Limb (tissue), 2 donors: ENCODE results near the gene PPP1R1A.

Experiments used
- DNase-seq, 2 donors: peaks; one replicate each; pipeline ENCODE4 v3.0.0-alpha.2; 2016; ENCODE audit errors: extremely low spot score in 2 of 2

PPP1R1A gene

GRCh38 chr12:54535474-54535873, 53.0 kb downstream of the PPP1R1A start:
- no peak for DNase-seq

- DNase-seq, result no peak
Observed at GRCh38 chr12:54529581-54529980, 58.9 kb downstream of the PPP1R1A start.
